ENCODE measurements around the gene CR1L. TPM values are rescaled to one million over a fixed set of nuclear protein-coding genes. Genes with fewer than 3 reads are reported as not detected.
"Not testable (repeated sequence)": the region's sequence is repeated elsewhere in the genome, so short reads cannot be mapped to it uniquely, and the experiment has no call there.

Gene CR1L
- total and polyA plus RNA-seq, 2 donors = 0.46 to 0.85 TPM

DNA sequence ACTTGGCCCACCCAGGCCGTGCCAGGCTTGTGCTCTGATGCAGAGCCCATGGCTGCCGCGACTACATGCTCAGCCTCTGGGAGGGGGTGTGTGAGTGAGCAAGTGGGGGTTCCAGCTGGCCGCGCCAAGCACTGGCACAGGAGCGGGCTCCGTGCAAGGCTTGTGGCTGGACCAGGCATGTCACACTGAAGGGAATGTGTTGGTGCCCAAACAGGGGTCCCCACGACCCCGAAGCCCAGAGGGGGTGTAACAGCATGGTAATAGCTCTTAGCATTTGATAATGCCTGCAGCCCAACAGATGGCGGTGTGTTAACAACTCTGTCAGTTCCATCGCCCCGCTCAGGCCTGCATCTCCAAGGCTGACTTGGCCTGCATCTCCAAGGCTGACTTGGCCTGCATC, 68.6 kb downstream of the CR1L start:
- Histone ChIP-seq H3K36me3 (ENCODE audit: control insufficient read depth in 2 of 2, insufficient read depth in 2 of 2, low read length in 1 of 2) (no peaks in the 10 kb centered on the region), H3K4me1 (ENCODE audit: control insufficient read depth in 2 of 2, insufficient read depth in 2 of 2, low read length in 2 of 2) (no peaks in the 10 kb centered on the region), H3K27me3 (ENCODE audit: control insufficient read depth in 2 of 2, insufficient read depth in 1 of 2, low read length in 1 of 2) (no peaks in the 10 kb centered on the region), H3K27ac (ENCODE audit: low read depth in 1 of 2, low read length in 1 of 2) (no peak overlapping the region), H3K4me3 (ENCODE audit: low read length in 2 of 2) (no peak overlapping the region), H3K9me3 (ENCODE audit: control insufficient read depth in 2 of 2, insufficient read depth in 1 of 2, low read length in 1 of 2) (no peaks in the 10 kb centered on the region)
- no peak for DNase-seq (ENCODE audit: low read depth in 6 of 9, low spot score in 9 of 9)
- WGBS = 98% methylated on average over 12 of the region's 12 CpGs

GRCh38 chr1:207719234-207719633, 74.3 kb downstream of the CR1L start:
- no peak for DNase-seq (ENCODE audit: low read depth in 6 of 9, low spot score in 9 of 9)
- Histone ChIP-seq H3K9me3 (ENCODE audit: control insufficient read depth in 2 of 2, insufficient read depth in 1 of 2, low read length in 1 of 2) (no peaks in the 10 kb centered on the region), H3K36me3 (ENCODE audit: control insufficient read depth in 2 of 2, insufficient read depth in 2 of 2, low read length in 1 of 2) (no peaks in the 10 kb centered on the region), H3K27ac (ENCODE audit: low read depth in 1 of 2, low read length in 1 of 2) (no peak overlapping the region), H3K4me3 (ENCODE audit: low read length in 2 of 2) (no peak overlapping the region), H3K4me1 (ENCODE audit: control insufficient read depth in 2 of 2, insufficient read depth in 2 of 2, low read length in 2 of 2) (no peaks in the 10 kb centered on the region), H3K27me3 (ENCODE audit: control insufficient read depth in 2 of 2, insufficient read depth in 1 of 2, low read length in 1 of 2) (no peaks in the 10 kb centered on the region)
- WGBS = 99% methylated on average over 2 of the region's 2 CpGs

- H3K27me3 ChIP-seq (ENCODE audit: control insufficient read depth in 2 of 2, insufficient read depth in 1 of 2, low read length in 1 of 2); H3K36me3 ChIP-seq (ENCODE audit: control insufficient read depth in 2 of 2, insufficient read depth in 2 of 2, low read length in 1 of 2); H3K4me1 ChIP-seq (ENCODE audit: control insufficient read depth in 2 of 2, insufficient read depth in 2 of 2, low read length in 2 of 2); H3K27ac ChIP-seq (ENCODE audit: low read depth in 1 of 2, low read length in 1 of 2); H3K4me3 ChIP-seq (ENCODE audit: low read length in 2 of 2); DNase-seq (ENCODE audit: low read depth in 6 of 9, low spot score in 9 of 9); H3K9me3 ChIP-seq (ENCODE audit: control insufficient read depth in 2 of 2, insufficient read depth in 1 of 2, low read length in 1 of 2): not testable (repeated sequence)
- 79% methylated on average over 4 of the region's 4 CpGs for WGBS
Measured at GRCh38 chr1:207728200-207728858, 83.4 kb downstream of the CR1L start.

GRCh38 chr1:207737503-207738157, 92.7 kb downstream of the CR1L start:
- H3K9me3 ChIP-seq (ENCODE audit: control insufficient read depth in 2 of 2, insufficient read depth in 1 of 2, low read length in 1 of 2); DNase-seq (ENCODE audit: low read depth in 6 of 9, low spot score in 9 of 9); H3K27me3 ChIP-seq (ENCODE audit: control insufficient read depth in 2 of 2, insufficient read depth in 1 of 2, low read length in 1 of 2); H3K4me1 ChIP-seq (ENCODE audit: control insufficient read depth in 2 of 2, insufficient read depth in 2 of 2, low read length in 2 of 2); H3K4me3 ChIP-seq (ENCODE audit: low read length in 2 of 2); H3K27ac ChIP-seq (ENCODE audit: low read depth in 1 of 2, low read length in 1 of 2); H3K36me3 ChIP-seq (ENCODE audit: control insufficient read depth in 2 of 2, insufficient read depth in 2 of 2, low read length in 1 of 2): not testable (repeated sequence)
- 93% methylated on average over 8 of the region's 8 CpGs for WGBS

DNA sequence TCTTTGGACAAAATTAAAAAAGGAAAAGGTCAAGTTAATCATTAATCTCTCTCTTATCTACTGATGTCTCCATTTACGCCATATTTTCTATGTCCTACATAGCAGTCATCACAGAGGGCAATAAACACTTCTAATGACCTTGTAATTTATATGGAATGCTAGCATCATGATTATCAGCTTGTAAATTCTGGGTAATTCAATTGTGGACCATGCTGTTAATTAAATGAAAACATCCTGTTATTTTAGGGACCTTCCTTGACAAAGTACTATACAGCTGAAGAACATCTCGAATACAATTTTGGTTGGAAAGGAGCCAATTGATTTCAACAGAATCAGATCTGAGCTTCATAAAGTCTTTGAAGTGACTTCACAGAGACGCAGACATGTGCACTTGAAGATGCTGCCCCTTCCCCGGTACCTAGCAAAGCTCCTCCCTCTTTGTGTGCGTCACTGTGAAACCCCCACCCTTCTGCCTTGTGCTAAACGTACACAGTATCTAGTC, 93.3 kb downstream of the CR1L start:
- peak in 4 of 9 donors; percentile 21 to 70 (median 40) for DNase-seq (ENCODE audit: low read depth in 6 of 9, low spot score in 9 of 9)
- WGBS = 25% methylated on average over 6 of the region's 6 CpGs
- H3K4me1 ChIP-seq (ENCODE audit: control insufficient read depth in 2 of 2, insufficient read depth in 2 of 2, low read length in 2 of 2); H3K4me3 ChIP-seq (ENCODE audit: low read length in 2 of 2); H3K27me3 ChIP-seq (ENCODE audit: control insufficient read depth in 2 of 2, insufficient read depth in 1 of 2, low read length in 1 of 2); H3K36me3 ChIP-seq (ENCODE audit: control insufficient read depth in 2 of 2, insufficient read depth in 2 of 2, low read length in 1 of 2); H3K27ac ChIP-seq (ENCODE audit: low read depth in 1 of 2, low read length in 1 of 2); H3K9me3 ChIP-seq (ENCODE audit: control insufficient read depth in 2 of 2, insufficient read depth in 1 of 2, low read length in 1 of 2): not testable (repeated sequence)

GRCh38 chr1:207740207-207740606, 95.3 kb downstream of the CR1L start:
- H3K4me1 ChIP-seq (ENCODE audit: control insufficient read depth in 2 of 2, insufficient read depth in 2 of 2, low read length in 2 of 2) = no peaks in the 10 kb centered on the region
- no peaks in the 10 kb centered on the region for H3K36me3 ChIP-seq (ENCODE audit: control insufficient read depth in 2 of 2, insufficient read depth in 2 of 2, low read length in 1 of 2)
- no peak overlapping the region for H3K4me3 ChIP-seq (ENCODE audit: low read length in 2 of 2)
- no peaks in the 10 kb centered on the region for H3K9me3 ChIP-seq (ENCODE audit: control insufficient read depth in 2 of 2, insufficient read depth in 1 of 2, low read length in 1 of 2)
- H3K27me3 ChIP-seq (ENCODE audit: control insufficient read depth in 2 of 2, insufficient read depth in 1 of 2, low read length in 1 of 2) = no peaks in the 10 kb centered on the region
- WGBS = 99% methylated on average over 2 of the region's 2 CpGs
- no peak overlapping the region for H3K27ac ChIP-seq (ENCODE audit: low read depth in 1 of 2, low read length in 1 of 2)
- no peak for DNase-seq (ENCODE audit: low read depth in 6 of 9, low spot score in 9 of 9)

DNA sequence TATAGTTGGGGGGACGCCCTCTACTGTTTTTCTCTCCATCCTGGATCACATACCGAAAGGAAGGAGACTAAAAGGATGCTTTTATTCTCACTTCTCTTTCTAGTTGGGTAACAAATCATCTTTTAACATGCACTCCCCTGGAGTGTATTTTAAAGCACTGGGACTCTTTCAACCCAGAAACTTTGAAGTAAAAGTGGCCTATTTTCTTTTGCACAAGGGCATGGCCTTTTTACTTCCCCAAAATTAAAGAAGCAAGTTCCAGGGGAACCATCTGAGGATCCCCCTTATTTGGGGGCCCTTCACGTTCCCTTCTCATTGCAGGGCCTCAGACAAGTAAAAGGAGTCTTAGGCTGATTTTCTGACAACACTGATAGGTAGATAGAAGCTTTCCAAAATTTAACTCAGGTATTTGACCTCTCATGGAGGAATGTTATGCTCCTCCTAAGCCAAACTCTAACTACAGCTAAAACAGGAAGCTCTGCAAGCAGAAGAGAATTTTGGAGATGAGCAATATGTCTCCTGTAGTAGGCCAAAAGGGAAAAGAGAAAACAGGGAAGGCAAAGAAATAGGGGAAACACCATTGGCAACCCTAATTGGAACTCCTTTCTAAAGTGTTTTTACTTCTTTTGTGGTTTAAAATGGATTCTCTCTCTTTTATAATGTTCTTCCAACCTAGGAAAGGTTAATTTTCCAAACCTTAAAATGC, 98.1 kb downstream of the CR1L start:
- Histone ChIP-seq H3K36me3 (ENCODE audit: control insufficient read depth in 2 of 2, insufficient read depth in 2 of 2, low read length in 1 of 2) (no peaks in the 10 kb centered on the region), H3K27ac (ENCODE audit: low read depth in 1 of 2, low read length in 1 of 2) (no peak overlapping the region), H3K4me1 (ENCODE audit: control insufficient read depth in 2 of 2, insufficient read depth in 2 of 2, low read length in 2 of 2) (peaks cover 0 to 1% of the 10 kb centered on the region in 2 donors), H3K27me3 (ENCODE audit: control insufficient read depth in 2 of 2, insufficient read depth in 1 of 2, low read length in 1 of 2) (no peaks in the 10 kb centered on the region), H3K9me3 (ENCODE audit: control insufficient read depth in 2 of 2, insufficient read depth in 1 of 2, low read length in 1 of 2) (no peaks in the 10 kb centered on the region), H3K4me3 (ENCODE audit: low read length in 2 of 2) (no peak overlapping the region)
- 97% methylated on average over 3 of the region's 3 CpGs for WGBS
- no peak for DNase-seq (ENCODE audit: low read depth in 6 of 9, low spot score in 9 of 9)

GRCh38 chr1:207744000-207744534, 99.1 kb downstream of the CR1L start:
- no peaks in the 10 kb centered on the region for H3K27me3 ChIP-seq (ENCODE audit: control insufficient read depth in 2 of 2, insufficient read depth in 1 of 2, low read length in 1 of 2)
- H3K4me3 ChIP-seq (ENCODE audit: low read length in 2 of 2) = no peak overlapping the region
- H3K27ac ChIP-seq (ENCODE audit: low read depth in 1 of 2, low read length in 1 of 2) = no peak overlapping the region
- no peak for DNase-seq (ENCODE audit: low read depth in 6 of 9, low spot score in 9 of 9)
- H3K36me3 ChIP-seq (ENCODE audit: control insufficient read depth in 2 of 2, insufficient read depth in 2 of 2, low read length in 1 of 2) = no peaks in the 10 kb centered on the region
- H3K4me1 ChIP-seq (ENCODE audit: control insufficient read depth in 2 of 2, insufficient read depth in 2 of 2, low read length in 2 of 2) = peaks cover 5 to 11% of the 10 kb centered on the region in 2 donors
- 94% methylated on average over 4 of the region's 4 CpGs for WGBS
- no peaks in the 10 kb centered on the region for H3K9me3 ChIP-seq (ENCODE audit: control insufficient read depth in 2 of 2, insufficient read depth in 1 of 2, low read length in 1 of 2)

- no peak for DNase-seq (ENCODE audit: low read depth in 6 of 9, low spot score in 9 of 9)
- Histone ChIP-seq H3K4me3 (ENCODE audit: low read length in 2 of 2) (no peak overlapping the region), H3K27me3 (ENCODE audit: control insufficient read depth in 2 of 2, insufficient read depth in 1 of 2, low read length in 1 of 2) (no peaks in the 10 kb centered on the region), H3K36me3 (ENCODE audit: control insufficient read depth in 2 of 2, insufficient read depth in 2 of 2, low read length in 1 of 2) (no peaks in the 10 kb centered on the region), H3K27ac (ENCODE audit: low read depth in 1 of 2, low read length in 1 of 2) (no peak overlapping the region), H3K9me3 (ENCODE audit: control insufficient read depth in 2 of 2, insufficient read depth in 1 of 2, low read length in 1 of 2) (no peaks in the 10 kb centered on the region), H3K4me1 (ENCODE audit: control insufficient read depth in 2 of 2, insufficient read depth in 2 of 2, low read length in 2 of 2) (peaks cover 6 to 13% of the 10 kb centered on the region in 2 donors)
- 88% methylated on average over 1 of the region's 1 CpG for WGBS
Measured at GRCh38 chr1:207745285-207745684, 100.4 kb downstream of the CR1L start.
